IgD-negative memory B cell (primary cell): ENCODE results near the gene ZFR2. TPM values are rescaled to one million over a fixed set of nuclear protein-coding genes. Genes with fewer than 3 reads are reported as not detected.
"Not testable (repeated sequence)": the region's sequence is repeated elsewhere in the genome, so short reads cannot be mapped to it uniquely, and the experiment has no call there.

ENCODE experiments used
- H3K27ac Mint-ChIP-seq, 3 donors: one replicate each; pipeline ENCODE4 v1.8.0; 2020 to 2022; ENCODE audit warnings: mild to moderate bottlenecking in 3 of 3, mixed read lengths in 3 of 3, moderate library complexity in 1 of 3
- H3K27me3 Mint-ChIP-seq: one replicate; pipeline ENCODE4 v1.8.0; 2021; ENCODE audit warnings: mixed read lengths
- H3K36me3 Mint-ChIP-seq: one replicate; pipeline ENCODE4 v1.8.0; 2020; ENCODE audit warnings: mild to moderate bottlenecking, mixed read lengths
- H3K4me1 Mint-ChIP-seq, 3 donors: one replicate each; pipeline ENCODE4 v1.8.0; 2020 to 2022; ENCODE audit warnings: mixed read lengths in 3 of 3, mild to moderate bottlenecking in 1 of 3
- H3K4me3 Mint-ChIP-seq, 4 donors: one replicate each; pipeline ENCODE4 v1.8.0; 2020 to 2022; ENCODE audit warnings: mild to moderate bottlenecking in 4 of 4, mixed read lengths in 4 of 4, moderate library complexity in 3 of 4
- H3K9me3 Mint-ChIP-seq, 3 donors: one replicate each; pipeline ENCODE4 v1.8.0; 2020 to 2021; ENCODE audit warnings: mixed read lengths in 3 of 3, mild to moderate bottlenecking in 1 of 3
- polyA plus RNA-seq: library from polyadenylated mRNA; unstranded; fragments of 300-500 nt; fragmentation: Illumina TruSeq; gene quantifications from one replicate; pipeline ENCODE4 v1.2.3, GENCODE V29; 2021

ZFR2 gene
- polyA plus RNA-seq, 1 donor from 2014 or later: 0.38 TPM

DNA sequence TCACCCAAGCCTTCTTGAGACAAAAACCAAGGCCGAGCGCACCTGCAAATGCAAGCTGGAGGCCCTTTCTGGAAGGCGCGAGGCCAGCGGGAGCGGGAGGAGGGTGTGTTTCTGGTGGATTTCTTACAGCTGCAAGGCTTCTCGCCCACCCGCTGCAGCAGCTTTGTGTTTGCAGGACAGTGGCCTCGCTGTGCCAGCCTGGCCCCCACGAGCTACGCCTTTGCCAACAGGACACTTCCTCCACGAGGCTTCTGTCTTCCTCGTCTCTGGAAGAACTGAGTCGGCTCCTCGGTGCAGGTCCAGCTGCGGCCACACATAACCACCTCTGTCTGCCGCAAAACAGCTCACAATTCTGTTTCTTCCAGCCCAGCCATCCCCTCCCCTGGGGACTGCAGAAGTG lies 21.8 kb upstream of the ZFR2 start:
- H3K9me3 Mint-ChIP-seq: peaks cover 0 to 2% (median 0%) of the 10 kb centered on the region in 3 donors
- no peaks in the 10 kb centered on the region for H3K27me3 Mint-ChIP-seq

GRCh38 chr19:3882041-3882384 lies 13.2 kb upstream of the ZFR2 start:
- peak overlapping the region in 1 of 4 donors; percentile 65 for H3K4me3 Mint-ChIP-seq
- H3K27ac Mint-ChIP-seq: no peak overlapping the region
- H3K4me1 Mint-ChIP-seq: peaks cover 0 to 8% (median 0%) of the 10 kb centered on the region in 3 donors
- peaks cover 2% of the 10 kb centered on the region for H3K36me3 Mint-ChIP-seq
- H3K9me3 Mint-ChIP-seq: peaks cover 0 to 4% (median 0%) of the 10 kb centered on the region in 3 donors
- H3K27me3 Mint-ChIP-seq: peaks cover 24% of the 10 kb centered on the region

More for the DNA sequence above, 21.8 kb upstream of the ZFR2 start:
- H3K27ac Mint-ChIP-seq: no peak overlapping the region
- H3K36me3 Mint-ChIP-seq: no peaks in the 10 kb centered on the region
- H3K4me1 Mint-ChIP-seq: no peaks in the 10 kb centered on the region
- no peak overlapping the region for H3K4me3 Mint-ChIP-seq

GRCh38 chr19:3881272-3882040 lies 12.6 kb upstream of the ZFR2 start:
- peak overlapping the region in 2 of 3 donors; percentile 50 to 53 for H3K27ac Mint-ChIP-seq
- H3K9me3 Mint-ChIP-seq: peaks cover 0 to 4% (median 0%) of the 10 kb centered on the region in 3 donors
- H3K4me3 Mint-ChIP-seq: no peak overlapping the region
- H3K36me3 Mint-ChIP-seq: peaks cover 2% of the 10 kb centered on the region
- peaks cover 0 to 8% (median 0%) of the 10 kb centered on the region in 3 donors for H3K4me1 Mint-ChIP-seq
- peaks cover 27% of the 10 kb centered on the region for H3K27me3 Mint-ChIP-seq

GRCh38 chr19:3880471-3881271 lies 11.8 kb upstream of the ZFR2 start, which contains the start of gene ATCAY:
Gene ATCAY (plus strand): TSS chr19:3880685. CDS start chr19:3885768, 5,083 bp downstream.
- Mint-ChIP-seq H3K27ac (peak within 1 kb of the TSS in 2 of 3 donors; percentile 50 to 53), H3K9me3 (peaks cover 0 to 4% (median 0%) of the 10 kb centered on the region in 3 donors), H3K36me3 (peaks cover 2% of the 10 kb centered on the region), H3K27me3 (peaks cover 31% of the 10 kb centered on the region), H3K4me3 (no peak within 1 kb of the TSS), H3K4me1 (peaks cover 0 to 8% (median 0%) of the 10 kb centered on the region in 3 donors)

- Mint-ChIP-seq H3K4me3 (no peak overlapping the region), H3K27me3 (peaks cover 31% of the 10 kb centered on the region), H3K27ac (no peak overlapping the region), H3K4me1 (peaks cover 0 to 8% (median 0%) of the 10 kb centered on the region in 3 donors), H3K36me3 (peaks cover 2% of the 10 kb centered on the region), H3K9me3 (peaks cover 0 to 7% (median 0%) of the 10 kb centered on the region in 3 donors)
Observed at GRCh38 chr19:3879656-3880055, 10.8 kb upstream of the ZFR2 start.

DNA sequence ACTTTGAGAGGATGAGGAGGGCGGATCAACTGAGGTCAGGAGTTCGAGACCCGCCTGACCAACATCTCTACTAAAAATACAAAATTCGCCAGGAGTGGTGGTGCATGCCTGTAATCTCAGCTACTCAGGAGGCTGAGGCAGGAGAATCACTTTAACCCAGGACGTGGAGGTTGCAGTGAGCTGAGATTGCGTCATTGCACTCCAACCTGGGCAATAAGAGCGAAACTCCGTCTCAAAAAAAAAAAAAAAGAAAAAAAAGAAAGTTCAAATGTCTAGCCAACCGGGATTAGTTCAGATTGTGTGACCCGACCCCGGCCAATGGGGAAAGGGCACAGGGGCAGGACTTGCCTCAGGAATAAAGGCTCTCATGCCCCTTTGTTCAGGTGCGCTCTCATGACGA lies 5.9 kb upstream of the ZFR2 start:
- not testable (repeated sequence) for H3K4me1 Mint-ChIP-seq, H3K27ac Mint-ChIP-seq, H3K4me3 Mint-ChIP-seq, H3K9me3 Mint-ChIP-seq, H3K36me3 Mint-ChIP-seq
- peaks cover 26% of the 10 kb centered on the region for H3K27me3 Mint-ChIP-seq

DNA sequence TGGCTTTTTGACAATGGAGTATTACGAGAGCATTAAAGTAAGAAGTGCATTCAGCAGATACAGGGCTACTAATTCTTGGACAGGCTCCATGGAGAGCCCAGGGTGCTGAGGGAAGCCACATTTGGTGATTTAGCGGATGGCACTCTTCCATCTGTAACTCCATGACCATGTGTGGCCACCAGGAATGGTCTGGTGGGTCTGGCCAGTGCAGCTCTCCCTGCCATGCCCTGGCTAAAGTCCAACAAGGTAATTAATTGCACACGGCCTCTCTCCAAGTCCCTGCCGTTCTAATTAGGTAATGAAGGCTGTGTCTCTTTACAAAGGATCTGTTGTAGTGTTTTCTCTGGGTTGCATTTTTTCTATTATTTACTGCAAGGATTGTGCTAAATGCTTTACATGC lies 4.3 kb upstream of the ZFR2 start:
- Mint-ChIP-seq H3K4me3 (no peak overlapping the region), H3K36me3 (no peaks in the 10 kb centered on the region), H3K4me1 (peaks cover 0 to 4% (median 0%) of the 10 kb centered on the region in 3 donors), H3K27me3 (peaks cover 29% of the 10 kb centered on the region), H3K9me3 (peaks cover 0 to 8% (median 0%) of the 10 kb centered on the region in 3 donors), H3K27ac (no peak overlapping the region)

- peaks cover 0 to 8% (median 2%) of the 10 kb centered on the region in 3 donors for H3K4me1 Mint-ChIP-seq
- H3K9me3 Mint-ChIP-seq: peaks cover 0 to 4% (median 0%) of the 10 kb centered on the region in 3 donors
- no peaks in the 10 kb centered on the region for H3K36me3 Mint-ChIP-seq
- H3K4me3 Mint-ChIP-seq: peak overlapping the region in 1 of 4 donors; percentile 38
- no peak overlapping the region for H3K27ac Mint-ChIP-seq
- H3K27me3 Mint-ChIP-seq: peaks cover 29% of the 10 kb centered on the region
Observed at GRCh38 chr19:3867971-3868769, 668 bp downstream of the ZFR2 start.

GRCh38 chr19:3866910-3867638 lies 1.8 kb downstream of the ZFR2 start:
- Mint-ChIP-seq H3K4me1 (peaks cover 0 to 8% (median 2%) of the 10 kb centered on the region in 3 donors), H3K27ac (no peak overlapping the region), H3K9me3 (peaks cover 0 to 4% (median 0%) of the 10 kb centered on the region in 3 donors), H3K27me3 (peaks cover 28% of the 10 kb centered on the region), H3K36me3 (no peaks in the 10 kb centered on the region), H3K4me3 (no peak overlapping the region)

- H3K4me1 Mint-ChIP-seq: peaks cover 0 to 8% (median 2%) of the 10 kb centered on the region in 3 donors
- peaks cover 12% of the 10 kb centered on the region for H3K27me3 Mint-ChIP-seq
- H3K9me3 Mint-ChIP-seq: no peaks in the 10 kb centered on the region
- H3K4me3 Mint-ChIP-seq: no peak overlapping the region
- H3K27ac Mint-ChIP-seq: no peak overlapping the region
- H3K36me3 Mint-ChIP-seq: no peaks in the 10 kb centered on the region
Observed at GRCh38 chr19:3863648-3864047, 5.2 kb downstream of the ZFR2 start.

- Mint-ChIP-seq H3K36me3 (no peaks in the 10 kb centered on the region), H3K4me3 (no peak overlapping the region), H3K9me3 (no peaks in the 10 kb centered on the region), H3K4me1 (peaks cover 2 to 8% (median 5%) of the 10 kb centered on the region in 3 donors), H3K27ac (peak overlapping the region in 1 of 3 donors; percentile 27), H3K27me3 (peaks cover 8% of the 10 kb centered on the region)
Observed at GRCh38 chr19:3862826-3863500, 5.9 kb downstream of the ZFR2 start.

DNA sequence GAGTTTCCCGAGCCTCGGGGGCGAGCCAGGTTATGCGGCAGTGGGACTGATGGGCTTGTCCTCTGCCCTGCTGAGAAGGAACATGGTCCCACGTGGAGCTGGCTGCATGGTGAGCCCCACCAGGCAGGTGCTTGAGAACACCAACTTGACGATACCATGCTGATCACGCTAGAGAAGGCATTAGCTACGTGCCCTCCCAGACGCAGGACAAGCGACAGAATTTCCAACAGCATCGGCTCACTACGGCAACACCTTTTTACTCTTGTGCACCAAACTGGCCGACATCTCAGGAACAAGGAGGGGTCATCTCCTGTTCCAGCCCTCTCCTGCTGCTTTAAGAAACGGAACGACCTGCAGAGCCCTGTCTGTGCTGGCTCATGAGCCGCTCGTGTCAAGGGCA lies 8.3 kb downstream of the ZFR2 start:
- Mint-ChIP-seq H3K9me3 (no peaks in the 10 kb centered on the region), H3K27me3 (no peaks in the 10 kb centered on the region), H3K4me1 (peaks cover 4 to 9% (median 6%) of the 10 kb centered on the region in 3 donors), H3K4me3 (no peak overlapping the region), H3K36me3 (no peaks in the 10 kb centered on the region), H3K27ac (no peak overlapping the region)

- H3K4me1 Mint-ChIP-seq: peaks cover 4 to 13% (median 9%) of the 10 kb centered on the region in 3 donors
- no peaks in the 10 kb centered on the region for H3K9me3 Mint-ChIP-seq
- H3K4me3 Mint-ChIP-seq: peak overlapping the region in 1 of 4 donors; percentile 85
- no peaks in the 10 kb centered on the region for H3K27me3 Mint-ChIP-seq
- peak overlapping the region in 2 of 3 donors; percentile 6 to 39 for H3K27ac Mint-ChIP-seq
- no peaks in the 10 kb centered on the region for H3K36me3 Mint-ChIP-seq
Observed at GRCh38 chr19:3857449-3858003, 11.3 kb downstream of the ZFR2 start.
